Measurements from ENCODE around the gene PCDHA2.
"Not testable (repeated sequence)": the region's sequence is repeated elsewhere in the genome, so short reads cannot be mapped to it uniquely, and the experiment has no call there.

Gene PCDHA2

DNA sequence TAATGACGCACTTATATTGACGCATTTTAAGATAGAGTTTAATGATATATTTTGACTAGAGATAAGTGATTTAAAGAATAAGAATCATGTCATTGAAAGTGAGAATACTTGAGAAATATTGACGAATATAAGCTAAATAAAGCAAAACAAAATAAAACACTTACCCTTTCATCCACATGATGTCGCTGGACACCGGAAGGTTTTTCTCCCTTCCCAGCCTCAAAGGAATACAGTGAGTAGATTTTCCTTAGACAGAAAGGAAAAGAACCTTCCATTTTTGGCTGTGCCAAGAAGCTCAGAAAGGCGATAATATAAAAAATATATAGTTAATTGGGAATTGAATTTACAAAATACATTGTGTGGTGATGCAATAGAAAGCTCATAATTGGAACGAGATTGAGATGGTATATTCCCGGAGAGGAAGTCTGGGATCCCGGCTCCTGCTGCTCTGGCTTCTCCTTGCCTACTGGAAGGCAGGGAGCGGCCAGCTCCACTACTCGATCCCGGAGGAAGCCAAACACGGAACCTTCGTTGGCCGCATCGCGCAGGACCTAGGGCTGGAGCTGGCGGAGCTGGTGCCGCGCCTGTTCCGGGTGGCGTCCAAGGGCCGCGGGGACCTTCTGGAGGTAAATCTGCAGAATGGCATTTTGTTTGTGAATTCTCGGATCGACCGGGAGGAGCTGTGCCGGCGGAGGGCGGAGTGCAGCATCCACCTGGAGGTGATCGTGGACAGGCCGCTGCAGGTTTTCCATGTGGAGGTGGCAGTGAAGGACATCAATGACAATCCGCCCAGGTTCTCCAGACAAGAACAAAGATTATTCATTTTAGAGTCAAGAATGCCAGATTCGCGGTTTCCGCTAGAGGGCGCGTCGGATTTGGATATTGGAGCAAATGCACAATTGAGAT, 27.0 kb downstream of the PCDHA2 start, which contains the start of gene PCDHA5:
Gene PCDHA5, plus strand, starts transcription at position 239 of the 906 bp plus-strand sequence.
- peak; percentile 17 for DNase-seq

DNA sequence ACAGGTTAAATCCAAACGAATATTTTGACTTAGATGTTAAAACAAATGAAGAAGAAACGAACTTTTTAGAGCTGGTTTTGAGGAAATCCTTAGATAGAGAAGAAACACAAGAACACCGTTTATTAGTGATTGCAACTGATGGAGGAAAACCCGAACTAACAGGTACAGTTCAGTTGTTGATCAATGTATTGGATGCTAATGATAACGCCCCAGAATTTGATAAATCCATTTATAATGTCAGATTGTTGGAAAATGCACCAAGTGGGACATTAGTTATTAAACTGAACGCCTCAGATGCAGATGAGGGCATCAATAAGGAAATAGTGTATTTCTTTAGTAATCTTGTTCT, 27.6 kb downstream of the PCDHA2 start:
- DNase-seq, result no peak

DNA sequence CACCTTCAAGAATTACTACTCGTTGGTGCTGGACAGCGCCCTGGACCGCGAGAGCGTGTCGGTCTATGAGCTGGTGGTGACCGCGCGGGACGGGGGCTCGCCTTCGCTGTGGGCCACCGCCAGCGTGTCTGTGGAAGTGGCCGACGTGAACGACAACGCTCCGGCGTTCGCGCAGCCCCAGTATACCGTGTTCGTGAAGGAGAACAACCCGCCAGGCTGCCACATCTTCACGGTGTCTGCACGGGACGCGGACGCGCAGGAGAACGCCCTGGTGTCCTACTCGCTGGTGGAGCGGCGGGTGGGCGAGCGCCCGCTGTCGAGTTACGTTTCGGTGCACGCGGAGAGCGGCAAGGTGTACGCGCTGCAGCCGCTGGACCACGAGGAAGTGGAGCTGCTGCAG, 28.3 kb downstream of the PCDHA2 start:
- not testable (repeated sequence) for DNase-seq

DNA sequence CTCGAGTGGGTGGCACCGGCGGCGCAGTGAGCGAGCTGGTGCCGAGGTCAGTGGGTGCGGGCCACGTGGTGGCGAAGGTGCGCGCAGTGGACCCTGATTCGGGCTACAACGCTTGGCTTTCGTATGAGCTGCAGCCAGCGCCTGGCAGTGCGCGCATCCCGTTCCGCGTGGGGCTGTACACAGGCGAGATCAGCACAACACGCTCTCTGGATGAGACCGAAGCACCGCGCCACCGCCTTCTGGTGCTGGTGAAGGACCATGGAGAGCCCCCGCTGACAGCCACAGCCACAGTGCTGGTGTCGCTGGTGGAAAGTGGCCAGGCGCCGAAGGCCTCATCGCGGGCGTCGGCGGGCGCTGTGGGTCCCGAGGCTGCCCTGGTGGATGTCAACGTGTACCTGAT, 28.8 kb downstream of the PCDHA2 start:
- no peak for DNase-seq

DNA sequence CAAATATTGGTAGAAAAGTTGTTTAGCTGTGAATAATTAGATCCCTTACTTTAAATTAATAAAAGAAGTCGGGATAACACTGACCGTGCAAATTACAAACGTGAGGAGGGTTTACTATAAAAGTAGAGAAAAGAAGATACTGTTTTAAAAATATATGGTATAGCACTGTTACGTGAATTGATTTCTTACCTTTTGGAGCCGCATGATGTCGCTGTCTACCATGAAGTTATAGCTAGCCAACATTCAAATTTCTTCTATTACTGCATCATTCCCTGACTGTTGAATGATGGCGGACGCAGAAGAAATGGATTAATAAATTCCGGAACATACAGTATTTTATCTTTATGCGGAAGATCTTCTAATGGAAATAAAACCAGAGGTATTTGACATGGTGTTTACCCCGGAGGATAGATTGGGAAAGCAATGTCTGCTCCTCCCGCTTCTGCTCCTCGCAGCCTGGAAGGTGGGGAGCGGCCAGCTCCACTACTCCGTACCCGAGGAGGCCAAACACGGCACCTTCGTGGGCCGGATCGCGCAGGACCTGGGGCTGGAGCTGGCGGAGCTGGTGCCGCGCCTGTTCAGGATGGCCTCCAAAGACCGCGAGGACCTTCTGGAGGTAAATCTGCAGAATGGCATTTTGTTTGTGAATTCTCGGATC, 33.2 kb downstream of the PCDHA2 start, which contains the start of gene PCDHA6:
Gene PCDHA6, plus strand, starts transcription at position 257 of the 658 bp plus-strand sequence. Its CDS starts 132 bp downstream, at position 389.
- DNase-seq, result no peak

DNA sequence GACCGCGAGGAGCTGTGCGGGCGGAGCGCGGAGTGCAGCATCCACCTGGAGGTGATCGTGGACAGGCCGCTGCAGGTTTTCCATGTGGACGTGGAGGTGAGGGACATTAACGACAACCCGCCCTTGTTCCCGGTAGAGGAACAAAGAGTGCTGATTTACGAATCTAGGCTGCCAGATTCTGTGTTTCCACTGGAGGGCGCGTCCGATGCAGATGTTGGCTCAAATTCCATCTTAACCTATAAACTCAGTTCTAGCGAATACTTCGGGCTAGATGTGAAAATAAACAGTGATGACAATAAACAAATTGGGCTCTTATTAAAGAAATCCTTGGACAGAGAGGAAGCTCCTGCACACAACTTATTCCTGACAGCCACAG, 33.7 kb downstream of the PCDHA2 start:
- DNase-seq, result no peak

DNA sequence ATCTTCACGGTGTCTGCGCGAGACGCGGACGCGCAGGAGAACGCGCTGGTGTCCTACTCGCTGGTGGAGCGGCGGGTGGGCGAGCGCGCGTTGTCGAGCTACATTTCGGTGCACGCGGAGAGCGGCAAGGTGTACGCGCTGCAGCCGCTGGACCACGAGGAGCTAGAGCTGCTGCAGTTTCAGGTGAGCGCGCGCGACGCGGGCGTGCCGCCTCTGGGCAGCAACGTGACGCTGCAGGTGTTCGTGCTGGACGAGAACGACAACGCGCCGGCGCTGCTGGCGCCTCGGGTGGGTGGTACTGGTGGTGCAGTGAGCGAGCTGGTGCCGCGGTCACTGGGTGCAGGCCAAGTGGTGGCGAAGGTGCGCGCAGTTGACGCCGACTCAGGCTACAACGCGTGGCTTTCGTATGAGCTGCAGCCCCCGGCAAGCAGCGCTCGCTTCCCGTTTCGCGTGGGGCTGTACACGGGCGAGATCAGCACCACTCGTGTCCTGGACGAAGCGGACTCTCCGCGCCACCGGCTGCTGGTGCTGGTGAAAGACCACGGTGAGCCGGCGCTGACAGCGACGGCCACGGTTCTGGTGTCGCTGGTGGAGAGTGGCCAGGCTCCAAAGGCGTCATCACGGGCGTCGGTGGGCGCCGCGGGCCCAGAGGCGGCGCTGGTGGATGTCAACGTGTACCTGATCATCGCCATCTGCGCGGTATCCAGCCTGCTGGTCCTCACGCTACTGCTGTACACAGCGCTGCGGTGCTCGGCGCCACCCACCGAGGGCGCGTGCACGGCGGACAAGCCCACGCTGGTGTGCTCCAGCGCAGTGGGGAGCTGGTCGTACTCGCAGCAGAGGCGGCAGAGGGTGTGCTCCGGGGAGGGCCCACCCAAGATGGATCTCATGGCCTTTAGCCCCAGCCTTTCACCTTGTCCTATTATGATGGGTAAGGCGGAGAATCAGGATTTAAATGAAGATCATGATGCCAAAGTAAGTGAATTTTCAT, 35.2 kb downstream of the PCDHA2 start:
- DNase-seq, result not testable (repeated sequence)

DNA sequence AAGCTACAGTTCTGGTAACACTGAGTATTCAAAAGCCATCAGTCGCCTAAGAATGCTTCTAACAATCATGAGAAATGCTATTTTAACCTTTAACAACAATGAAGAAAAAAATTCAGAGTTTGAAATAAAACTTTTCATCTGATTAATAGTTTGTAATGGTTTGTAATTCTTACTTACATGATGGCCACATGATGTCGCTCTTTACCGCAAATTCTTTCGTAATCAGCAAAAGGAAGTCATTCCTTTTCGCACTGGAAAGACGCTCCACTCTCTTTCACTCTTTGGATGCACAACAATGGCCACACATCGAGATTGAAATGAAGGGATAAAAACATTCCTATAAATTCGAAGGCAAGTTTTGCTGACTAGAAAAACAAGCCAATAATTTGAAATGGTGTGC, 39.3 kb downstream of the PCDHA2 start, which contains the start of gene PCDHA7:
Gene PCDHA7, plus strand, starts transcription at position 277 of the 400 bp plus-strand sequence. Its CDS starts 115 bp downstream, at position 392.
- DNase-seq, result peak; percentile 2

DNA sequence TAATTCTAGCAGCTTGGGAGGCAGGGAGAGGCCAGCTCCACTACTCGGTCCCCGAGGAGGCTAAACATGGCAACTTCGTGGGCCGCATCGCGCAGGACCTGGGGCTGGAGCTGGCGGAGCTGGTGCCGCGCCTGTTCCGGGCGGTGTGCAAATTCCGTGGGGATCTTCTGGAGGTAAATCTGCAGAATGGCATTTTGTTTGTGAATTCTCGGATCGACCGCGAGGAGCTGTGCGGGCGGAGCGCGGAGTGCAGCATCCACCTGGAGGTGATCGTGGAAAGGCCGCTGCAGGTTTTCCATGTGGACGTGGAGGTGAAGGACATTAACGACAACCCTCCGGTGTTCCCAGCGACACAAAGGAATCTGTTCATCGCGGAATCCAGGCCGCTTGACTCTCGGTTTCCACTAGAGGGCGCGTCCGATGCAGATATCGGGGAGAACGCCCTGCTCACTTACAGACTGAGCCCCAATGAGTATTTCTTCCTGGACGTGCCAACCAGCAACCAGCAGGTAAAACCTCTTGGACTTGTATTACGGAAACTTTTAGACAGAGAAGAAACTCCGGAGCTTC, 39.9 kb downstream of the PCDHA2 start:
- DNase-seq, result not testable (repeated sequence)

DNA sequence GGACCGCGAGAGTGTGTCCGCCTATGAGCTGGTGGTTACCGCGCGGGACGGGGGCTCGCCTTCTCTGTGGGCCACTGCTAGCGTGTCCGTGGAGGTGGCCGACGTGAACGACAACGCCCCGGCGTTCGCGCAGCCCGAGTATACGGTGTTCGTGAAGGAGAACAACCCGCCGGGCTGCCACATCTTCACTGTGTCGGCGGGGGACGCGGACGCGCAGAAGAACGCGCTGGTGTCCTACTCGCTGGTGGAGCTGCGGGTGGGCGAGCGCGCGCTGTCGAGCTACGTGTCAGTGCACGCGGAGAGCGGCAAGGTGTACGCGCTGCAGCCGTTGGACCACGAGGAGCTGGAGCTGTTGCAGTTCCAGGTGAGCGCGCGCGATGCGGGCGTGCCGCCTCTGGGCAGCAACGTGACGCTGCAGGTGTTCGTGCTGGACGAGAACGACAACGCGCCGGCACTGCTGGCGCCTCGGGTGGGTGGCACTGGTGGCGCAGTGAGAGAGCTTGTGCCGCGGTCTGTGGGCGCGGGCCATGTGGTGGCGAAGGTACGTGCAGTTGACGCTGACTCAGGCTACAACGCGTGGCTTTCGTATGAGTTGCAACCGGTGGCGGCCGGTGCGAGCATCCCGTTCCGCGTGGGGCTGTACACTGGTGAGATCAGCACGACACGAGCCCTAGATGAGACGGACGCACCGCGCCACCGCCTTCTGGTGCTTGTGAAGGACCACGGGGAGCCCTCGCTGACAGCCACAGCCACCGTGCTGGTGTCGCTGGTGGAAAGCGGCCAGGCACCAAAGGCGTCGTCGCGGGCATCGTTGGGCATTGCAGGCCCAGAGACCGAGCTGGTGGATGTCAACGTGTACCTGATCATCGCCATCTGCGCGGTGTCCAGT, 41.2 kb downstream of the PCDHA2 start:
- no peak for DNase-seq

DNA sequence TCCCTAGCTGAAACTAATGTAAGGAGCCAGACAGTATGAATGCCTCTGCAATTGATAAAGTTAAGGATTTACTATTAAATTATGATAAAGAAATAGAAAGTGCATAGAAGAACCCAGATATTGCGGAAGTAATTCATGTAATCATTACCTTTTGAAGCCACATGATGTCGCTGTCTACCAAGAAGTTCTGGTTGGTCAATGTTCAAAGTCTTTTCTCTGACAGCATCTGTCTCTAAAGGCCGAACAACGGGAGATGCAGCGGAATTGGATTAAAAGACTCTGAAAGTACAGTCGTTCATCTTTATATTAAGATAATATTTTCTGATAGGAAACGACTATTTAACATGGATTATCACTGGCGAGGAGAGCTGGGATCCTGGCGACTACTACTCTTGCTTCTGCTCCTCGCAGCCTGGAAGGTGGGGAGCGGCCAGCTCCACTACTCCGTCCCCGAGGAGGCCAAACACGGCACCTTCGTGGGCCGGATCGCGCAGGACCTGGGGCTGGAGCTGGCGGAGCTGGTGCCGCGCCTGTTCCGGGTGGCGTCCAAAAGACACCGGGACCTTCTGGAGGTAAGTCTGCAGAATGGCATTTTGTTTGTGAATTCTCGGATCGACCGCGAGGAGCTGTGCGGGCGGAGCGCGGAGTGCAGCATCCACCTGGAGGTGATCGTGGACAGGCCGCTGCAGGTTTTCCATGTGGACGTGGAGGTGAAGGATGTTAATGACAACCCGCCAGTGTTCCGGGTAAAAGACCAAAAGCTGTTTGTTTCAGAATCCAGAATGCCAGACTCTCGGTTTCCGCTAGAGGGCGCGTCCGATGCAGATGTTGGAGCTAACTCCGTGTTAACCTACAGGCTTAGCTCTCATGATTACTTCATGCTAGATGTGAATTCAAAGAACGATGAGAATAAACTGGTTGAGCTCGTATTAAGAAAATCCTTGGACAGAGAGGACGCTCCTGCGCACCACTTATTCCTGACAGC, 46.6 kb downstream of the PCDHA2 start, which contains the start of gene PCDHA8:
Gene PCDHA8, plus strand, starts transcription at position 210 of the 985 bp plus-strand sequence. Its CDS starts 135 bp downstream, at position 345.
- DNase-seq, result peak; percentile 56

DNA sequence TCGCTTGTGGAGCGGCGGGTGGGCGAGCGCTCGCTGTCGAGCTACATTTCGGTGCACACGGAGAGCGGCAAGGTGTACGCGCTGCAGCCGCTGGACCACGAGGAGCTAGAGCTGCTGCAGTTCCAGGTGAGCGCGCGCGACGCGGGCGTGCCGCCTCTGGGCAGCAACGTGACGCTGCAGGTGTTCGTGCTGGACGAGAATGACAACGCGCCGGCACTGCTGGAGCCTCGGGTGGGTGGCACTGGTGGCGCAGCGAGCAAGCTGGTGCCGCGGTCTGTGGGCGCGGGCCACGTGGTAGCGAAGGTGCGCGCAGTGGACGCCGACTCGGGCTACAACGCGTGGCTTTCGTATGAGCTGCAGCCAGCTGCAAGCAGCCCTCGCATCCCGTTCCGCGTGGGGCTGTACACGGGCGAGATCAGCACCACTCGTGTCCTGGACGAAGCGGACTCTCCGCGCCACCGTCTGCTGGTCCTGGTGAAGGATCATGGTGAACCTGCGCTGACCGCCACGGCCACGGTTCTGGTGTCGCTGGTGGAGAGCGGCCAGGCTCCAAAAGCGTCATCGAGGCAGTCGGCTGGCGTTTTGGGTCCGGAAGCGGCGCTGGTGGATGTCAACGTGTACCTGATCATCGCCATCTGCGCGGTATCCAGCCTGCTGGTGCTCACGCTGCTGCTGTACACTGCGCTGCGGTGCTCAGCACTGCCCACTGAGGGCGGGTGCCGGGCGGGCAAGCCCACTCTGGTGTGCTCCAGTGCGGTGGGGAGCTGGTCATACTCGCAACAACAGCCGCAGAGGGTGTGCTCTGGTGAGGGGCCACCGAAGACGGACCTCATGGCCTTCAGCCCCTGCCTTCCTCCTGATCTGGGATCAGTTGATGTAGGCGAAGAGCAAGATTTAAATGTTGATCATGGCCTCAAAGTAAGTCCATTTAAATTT, 48.4 kb downstream of the PCDHA2 start:
- DNase-seq, result no peak
